ENCODE results near the gene SNX3. TPM values are rescaled to one million over a fixed set of nuclear protein-coding genes. Genes with fewer than 3 reads are reported as not detected.

SNX3 gene
- total and polyA plus RNA-seq, 2 donors (not counting 1 experiment from before 2014, with no cell fraction given), result 96.0 to 130 TPM

GRCh38 chr6:108291091-108291490, 30.3 kb upstream of the SNX3 start:
- intact Hi-C loops (cut with micrococcal nuclease), result loop anchor here (10.0 kb wide), 1 partner anchor 216 kb away; the partner anchor contains the start of gene OSTM1
- Histone ChIP-seq H3K4me1 (ENCODE audit: control insufficient read depth in 2 of 2, insufficient read depth in 2 of 2, low read length in 2 of 2) (peaks cover 12 to 16% of the 10 kb centered on the region in 2 donors), H2AFZ (ENCODE audit: insufficient read depth, low read depth, low read length, poor library complexity, severe bottlenecking) (no peak overlapping the region), H3K4me3 (ENCODE audit: control extremely low read depth in 1 of 5, extremely low read depth in 1 of 5, insufficient read depth in 1 of 5, low read depth in 2 of 5, low read length in 4 of 5) (no peak overlapping the region), H3K27ac (ENCODE audit: low read length in 2 of 2) (no peak overlapping the region), H3K9ac (ENCODE audit: low read length) (no peak overlapping the region), H4K20me1 (ENCODE audit: control insufficient read depth, insufficient read depth, low read length, poor library complexity, severe bottlenecking) (no peaks in the 10 kb centered on the region), H3K36me3 (replicated peaks in 1 of 2; ENCODE audit: control extremely low read depth in 1 of 2, control insufficient read depth in 1 of 2, extremely low read depth in 1 of 2, insufficient read depth in 2 of 2, low read length in 1 of 2) (no peaks in the 10 kb centered on the region), H3K4me2 (replicated peaks; ENCODE audit: low read depth, low read length, poor library complexity, severe bottlenecking) (no peak overlapping the region), H3K9me3 (ENCODE audit: control extremely low read depth in 1 of 3, control insufficient read depth in 2 of 3, insufficient read depth in 1 of 3, low read length in 2 of 3) (peaks cover 0 to 4% (median 0%) of the 10 kb centered on the region in 3 donors), H3K27me3 (replicated peaks in 1 of 4; ENCODE audit: control extremely low read depth in 1 of 4, control insufficient read depth in 3 of 4, insufficient read depth in 4 of 4, low read length in 3 of 4) (no peaks in the 10 kb centered on the region), H3K79me2 (ENCODE audit: control insufficient read depth, insufficient read depth, low read length) (peaks cover 10% of the 10 kb centered on the region)
- DNase-seq (no peak), ATAC-seq (ENCODE audit: low read depth) (no peak)
- ChIA-PET POLR2A (no interaction called here), CTCF (interaction anchor here (0.7 kb wide), 1 partner anchor 596 kb away, joined by 5 read pairs; no protein-coding TSS in a partner anchor)
- no peaks in the 10 kb centered on the region for H3K9me3 Mint-ChIP-seq (ENCODE audit: insufficient read depth)
- no peaks in the 10 kb centered on the region for H3K27me3 Mint-ChIP-seq
- no peak overlapping the region for H3K4me3 Mint-ChIP-seq
- WGBS (ENCODE audit: insufficient coverage), result 88% methylated on average over 4 of the region's 4 CpGs
- H3K27ac Mint-ChIP-seq, result no peak overlapping the region
- peaks cover 25% of the 10 kb centered on the region for H3K4me1 Mint-ChIP-seq
- TF ChIP-seq CTCF (IDR thresholded peaks at IDR 0.05) (no peak), EZH2 (IDR thresholded peaks at IDR 0.05; ENCODE audit: borderline replicate concordance, insufficient read depth, low read depth, low read length, poor library complexity, severe bottlenecking) (no peak)

GRCh38 chr6:108288742-108289141, 27.9 kb upstream of the SNX3 start:
- Histone ChIP-seq H3K4me1 (ENCODE audit: control insufficient read depth in 2 of 2, insufficient read depth in 2 of 2, low read length in 2 of 2) (peaks cover 0 to 8% of the 10 kb centered on the region in 2 donors), H3K4me3 (ENCODE audit: control extremely low read depth in 1 of 5, extremely low read depth in 1 of 5, insufficient read depth in 1 of 5, low read depth in 2 of 5, low read length in 4 of 5) (no peak overlapping the region), H3K36me3 (replicated peaks in 1 of 2; ENCODE audit: control extremely low read depth in 1 of 2, control insufficient read depth in 1 of 2, extremely low read depth in 1 of 2, insufficient read depth in 2 of 2, low read length in 1 of 2) (no peaks in the 10 kb centered on the region), H3K4me2 (replicated peaks; ENCODE audit: low read depth, low read length, poor library complexity, severe bottlenecking) (no peak overlapping the region), H3K27ac (ENCODE audit: low read length in 2 of 2) (no peak overlapping the region), H3K9me3 (ENCODE audit: control extremely low read depth in 1 of 3, control insufficient read depth in 2 of 3, insufficient read depth in 1 of 3, low read length in 2 of 3) (peaks cover 0 to under 1% (median 0%) of the 10 kb centered on the region in 3 donors), H2AFZ (ENCODE audit: insufficient read depth, low read depth, low read length, poor library complexity, severe bottlenecking) (no peak overlapping the region), H4K20me1 (ENCODE audit: control insufficient read depth, insufficient read depth, low read length, poor library complexity, severe bottlenecking) (no peaks in the 10 kb centered on the region), H3K79me2 (ENCODE audit: control insufficient read depth, insufficient read depth, low read length) (no peaks in the 10 kb centered on the region), H3K27me3 (replicated peaks in 1 of 4; ENCODE audit: control extremely low read depth in 1 of 4, control insufficient read depth in 3 of 4, insufficient read depth in 4 of 4, low read length in 3 of 4) (no peaks in the 10 kb centered on the region), H3K9ac (ENCODE audit: low read length) (no peak overlapping the region)
- Mint-ChIP-seq H3K27me3 (no peaks in the 10 kb centered on the region), H3K4me1 (peaks cover 10% of the 10 kb centered on the region), H3K9me3 (ENCODE audit: insufficient read depth) (no peaks in the 10 kb centered on the region), H3K4me3 (no peak overlapping the region), H3K27ac (no peak overlapping the region)
- DNase-seq (no peak), ATAC-seq (ENCODE audit: low read depth) (no peak)
- POLR2A ChIA-PET, result no interaction called here
- CTCF ChIA-PET, result interaction anchor here (0.6 kb wide), 1 partner anchor 556 kb away, joined by 3 read pairs; no protein-coding TSS in a partner anchor
- intact Hi-C loops (cut with micrococcal nuclease), result no loop called here
- TF ChIP-seq EZH2 (IDR thresholded peaks at IDR 0.05; ENCODE audit: borderline replicate concordance, insufficient read depth, low read depth, low read length, poor library complexity, severe bottlenecking) (no peak), CTCF (IDR thresholded peaks at IDR 0.05) (no peak)

Measured in B cell (primary cell).